Kidney (tissue), 14 donors: ENCODE measurements around the gene NISCH. TPM values are rescaled to one million over a fixed set of nuclear protein-coding genes. Genes with fewer than 3 reads are reported as not detected.
"Not testable (repeated sequence)": the region's sequence is repeated elsewhere in the genome, so short reads cannot be mapped to it uniquely, and the experiment has no call there.

Source experiments
- DNase-seq, 5 donors: peaks; one replicate each; pipeline ENCODE4 v3.0.0-alpha.2; 2013 to 2020
- FAIRE-seq: peaks from 2 replicates; lab custom pipeline; 2012; peaks lifted over from hg19 to GRCh38; lab: Jason Lieb, UNC
- H3K27ac ChIP-seq, 2 donors: one replicate each; pipeline ENCODE4 v1.7.0; 2013; ENCODE audit warnings: low read depth in 2 of 2, low read length in 2 of 2, inconsistent platforms in 1 of 2
- H3K27me3 ChIP-seq: one replicate; pipeline ENCODE4 v1.7.1; 2013; ENCODE audit warnings: low read length, inconsistent platforms; ENCODE audit not compliant: control insufficient read depth, insufficient read depth
- H3K36me3 ChIP-seq, 3 donors: one replicate each; pipeline versions ENCODE4 v1.7.0 to v1.7.1; 2013; ENCODE audit warnings: low read length in 3 of 3, control low read depth in 1 of 3, inconsistent platforms in 1 of 3; ENCODE audit not compliant: insufficient read depth in 3 of 3, control insufficient read depth in 2 of 3
- H3K4me1 ChIP-seq, 3 donors: one replicate each; pipeline versions ENCODE4 v1.7.0 to v1.7.1; 2013; ENCODE audit warnings: low read length in 3 of 3, inconsistent platforms in 1 of 3, low read depth in 1 of 3; ENCODE audit not compliant: control insufficient read depth in 2 of 3, insufficient read depth in 2 of 3
- H3K4me3 ChIP-seq, 3 donors: one replicate each; pipeline versions ENCODE4 v1.7.0 to v1.8.1; 2013; ENCODE audit warnings: low read length in 3 of 3, control low read depth in 1 of 3, inconsistent platforms in 1 of 3
- H3K9ac ChIP-seq, 3 donors: one replicate each; pipeline versions ENCODE4 v1.7.0 to v1.7.1; 2013; ENCODE audit warnings: low read length in 3 of 3, control low read depth in 1 of 3, inconsistent platforms in 1 of 3
- H3K9me3 ChIP-seq, 3 donors: one replicate each; pipeline versions ENCODE4 v1.7.0 to v1.7.1; 2013; ENCODE audit warnings: low read length in 3 of 3, control low read depth in 1 of 3, inconsistent platforms in 1 of 3; ENCODE audit not compliant: control insufficient read depth in 2 of 3, insufficient read depth in 1 of 3
- intact Hi-C: fragments of 100-400 bp; cut with DNase I; formaldehyde crosslinking; loops from one replicate; pipeline ENCODE4 v1.11.1; 2022
- polyA plus RNA-seq: library from polyadenylated mRNA; stranded (reverse); fragments of 350-450 nt; fragmentation: Illumina TruSeq; extraction: RNeasy Lipid Tissue Mini Kit (QIAGEN cat#74804); gene quantifications from one replicate; pipeline ENCODE4 v1.2.3, GENCODE V29; 2014; ENCODE audit warnings: low read depth, low replicate concordance; ENCODE audit not compliant: insufficient read depth
- total RNA-seq: library from RNA; stranded (reverse); fragmentation: NEBNext Ultra II Directional; extraction: Animal tissue kit (Norgen Biotek cat#: 25700); gene quantifications from one replicate; pipeline ENCODE4 v1.2.1, GENCODE V29; 2021
- TF ChIP-seq, protein P1 (sequence below): IDR thresholded peaks from 3 replicates; pipeline ENCODE4 v1.5.1; 2012; ENCODE audit warnings: mild to moderate bottlenecking, moderate library complexity, borderline replicate concordance; ENCODE audit not compliant: insufficient read depth; ENCODE audit errors: extremely low read depth
- donor health status: control.
- donor health status: control.
- donor health status: control.
- donor health status: control.
- donor health status: control.
- donor health status: DM: yes; HTN: yes; CAD: no.
- donor health status: Normal renal cell carcinoma (clear cell type).

Gene NISCH
- total and polyA plus RNA-seq, 2 donors from 2014 or later, result 36.1 to 98.7 TPM

DNA sequence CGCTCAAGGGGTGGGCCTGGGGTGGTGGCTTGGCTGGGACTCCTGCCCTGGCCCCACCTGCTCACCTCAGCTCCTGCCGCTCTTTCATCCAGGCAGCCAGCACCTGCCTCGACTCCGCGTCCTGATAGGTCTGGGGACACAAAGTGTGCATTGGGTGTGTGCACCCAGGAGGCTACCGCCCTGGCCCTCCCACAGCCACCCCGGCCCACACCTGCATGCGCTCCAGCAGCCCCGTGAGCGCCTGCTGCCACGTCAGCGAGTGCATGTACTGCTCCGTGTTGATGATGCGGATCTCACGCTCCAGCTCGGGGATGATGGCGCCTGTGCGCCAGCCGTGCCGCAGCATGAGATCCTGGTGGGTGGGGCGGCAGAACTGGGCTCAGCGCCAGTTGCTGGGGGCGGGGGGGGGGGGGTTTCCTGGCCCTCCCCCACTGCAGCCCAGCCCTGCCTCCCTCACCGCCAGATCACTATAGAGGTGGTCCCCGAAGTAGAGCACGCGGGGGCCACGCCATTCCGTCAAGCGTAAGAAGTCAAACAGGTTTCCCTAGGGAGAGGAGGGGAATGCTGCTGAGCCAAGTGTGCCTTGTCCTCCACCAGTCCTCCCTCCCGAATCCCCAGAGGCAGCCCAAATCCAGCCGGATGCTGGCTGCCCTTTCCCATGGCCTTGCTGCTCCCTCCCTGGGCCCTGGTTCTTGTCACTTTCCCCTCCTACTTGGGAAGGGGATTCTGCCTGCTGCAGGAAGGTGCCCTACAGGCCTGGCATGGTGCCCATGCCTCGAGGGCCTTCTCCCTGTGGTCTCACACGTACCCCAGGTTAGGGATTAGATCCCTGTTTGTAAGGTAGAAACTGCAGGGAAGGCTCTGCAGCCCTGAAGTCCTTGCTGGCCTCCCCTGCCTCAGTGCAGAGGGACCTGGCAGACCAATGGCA lies 69.6 kb downstream of the NISCH start:
- peaks cover 0 to 2% (median 2%) of the 10 kb centered on the region in 3 donors for H3K36me3 ChIP-seq

GRCh38 chr3:52525680-52526561 lies 70.5 kb downstream of the NISCH start:
- Histone ChIP-seq H3K4me3 (no peak overlapping the region), H3K27ac (peak overlapping the region; percentile 87 to 88), H3K27me3 (no peaks in the 10 kb centered on the region), H3K9ac (peak overlapping the region in 1 of 3 donors; percentile 29), H3K36me3 (peaks cover 0 to 2% (median 2%) of the 10 kb centered on the region in 3 donors), H3K9me3 (no peaks in the 10 kb centered on the region), H3K4me1 (peaks cover 0 to 24% (median 5%) of the 10 kb centered on the region in 3 donors)
- FAIRE-seq, result no peak
- intact Hi-C loops, result no loop called here
- TF ChIP-seq, protein P1, sequence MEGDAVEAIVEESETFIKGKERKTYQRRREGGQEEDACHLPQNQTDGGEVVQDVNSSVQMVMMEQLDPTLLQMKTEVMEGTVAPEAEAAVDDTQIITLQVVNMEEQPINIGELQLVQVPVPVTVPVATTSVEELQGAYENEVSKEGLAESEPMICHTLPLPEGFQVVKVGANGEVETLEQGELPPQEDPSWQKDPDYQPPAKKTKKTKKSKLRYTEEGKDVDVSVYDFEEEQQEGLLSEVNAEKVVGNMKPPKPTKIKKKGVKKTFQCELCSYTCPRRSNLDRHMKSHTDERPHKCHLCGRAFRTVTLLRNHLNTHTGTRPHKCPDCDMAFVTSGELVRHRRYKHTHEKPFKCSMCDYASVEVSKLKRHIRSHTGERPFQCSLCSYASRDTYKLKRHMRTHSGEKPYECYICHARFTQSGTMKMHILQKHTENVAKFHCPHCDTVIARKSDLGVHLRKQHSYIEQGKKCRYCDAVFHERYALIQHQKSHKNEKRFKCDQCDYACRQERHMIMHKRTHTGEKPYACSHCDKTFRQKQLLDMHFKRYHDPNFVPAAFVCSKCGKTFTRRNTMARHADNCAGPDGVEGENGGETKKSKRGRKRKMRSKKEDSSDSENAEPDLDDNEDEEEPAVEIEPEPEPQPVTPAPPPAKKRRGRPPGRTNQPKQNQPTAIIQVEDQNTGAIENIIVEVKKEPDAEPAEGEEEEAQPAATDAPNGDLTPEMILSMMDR, result no peak
- DNase-seq, result peak in 4 of 5 donors; percentile 17 to 87 (median 32)

More for the DNA sequence above, 69.6 kb downstream of the NISCH start:
- no peak overlapping the region for H3K4me3 ChIP-seq
- peak overlapping the region; percentile 87 to 88 for H3K27ac ChIP-seq
- TF ChIP-seq, protein P1, result no peak
- intact Hi-C loops, result no loop called here
- peak overlapping the region in 1 of 3 donors; percentile 40 for H3K9ac ChIP-seq
- peaks cover 0 to 24% (median 5%) of the 10 kb centered on the region in 3 donors for H3K4me1 ChIP-seq
- H3K27me3 ChIP-seq, result no peaks in the 10 kb centered on the region
- peak; percentile 42 to 90 (median 71) for DNase-seq
- no peak for FAIRE-seq
- no peaks in the 10 kb centered on the region for H3K9me3 ChIP-seq

DNA sequence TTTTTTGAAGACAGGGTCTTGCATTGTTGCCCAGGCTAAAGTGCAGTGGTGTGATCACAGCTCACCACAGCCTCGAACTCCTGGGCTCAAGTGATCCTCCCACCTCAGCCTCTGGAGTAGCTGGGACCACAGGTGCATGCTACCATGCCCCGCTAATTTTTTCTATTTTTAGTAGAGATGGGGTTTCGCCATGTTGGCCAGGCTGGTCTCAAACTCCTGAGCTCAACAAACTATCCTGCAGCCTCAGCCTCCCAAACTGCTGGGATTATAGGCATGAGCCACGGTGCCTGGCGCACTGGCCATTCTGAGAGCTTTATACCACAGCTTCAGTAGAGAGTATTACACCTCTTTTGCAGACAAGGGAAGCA lies 71.3 kb downstream of the NISCH start:
- DNase-seq, H3K36me3 ChIP-seq, intact Hi-C loops, H3K9ac ChIP-seq, FAIRE-seq, H3K4me3 ChIP-seq, H3K9me3 ChIP-seq, H3K27me3 ChIP-seq: not testable (repeated sequence)
- Histone ChIP-seq H3K27ac (peak overlapping the region; percentile 11 to 87), H3K4me1 (peaks cover 0 to 24% (median 5%) of the 10 kb centered on the region in 3 donors)
